ENCODE measurements around the gene VSNL1. TPM values are rescaled to one million over a fixed set of nuclear protein-coding genes. Genes with fewer than 3 reads are reported as not detected.

The VSNL1 gene
- polyA plus RNA-seq, 3 donors: not detected

GRCh38 chr2:17573804-17574175, 33.3 kb downstream of the VSNL1 start:
- no peaks in the 10 kb centered on the region for H3K4me1 Mint-ChIP-seq
- no peak overlapping the region for H3K27ac Mint-ChIP-seq
- Histone ChIP-seq H4K20me1 (ENCODE audit: insufficient read depth, low read length) (no peaks in the 10 kb centered on the region), H3K9ac (ENCODE audit: insufficient read depth, low read length, poor library complexity, severe bottlenecking) (no peak overlapping the region), H3K36me3 (replicated peaks in 1 of 2; ENCODE audit: control insufficient read depth in 1 of 2, insufficient read depth in 2 of 2, low read length in 2 of 2) (no peaks in the 10 kb centered on the region), H3K79me2 (ENCODE audit: insufficient read depth, low read length) (no peaks in the 10 kb centered on the region), H2AFZ (ENCODE audit: insufficient read depth, low read depth, low read length, poor library complexity, severe bottlenecking) (no peak overlapping the region), H3K4me3 (replicated peaks in 1 of 3; ENCODE audit: low read depth in 2 of 3, low read length in 3 of 3) (no peak overlapping the region), H3K9me3 (replicated peaks in 1 of 2; ENCODE audit: control insufficient read depth in 1 of 2, insufficient read depth in 1 of 2, low read length in 2 of 2) (no peaks in the 10 kb centered on the region), H3K4me2 (replicated peaks; ENCODE audit: extremely low read depth, low read length, poor library complexity, severe bottlenecking) (no peak overlapping the region), H3K27me3 (ENCODE audit: control insufficient read depth in 2 of 2, insufficient read depth in 2 of 2, low read length in 2 of 2) (no peaks in the 10 kb centered on the region), H3K27ac (ENCODE audit: low read depth in 1 of 2, low read length in 2 of 2) (no peak overlapping the region), H3K4me1 (ENCODE audit: control insufficient read depth in 1 of 2, insufficient read depth in 2 of 2, low read length in 2 of 2) (no peaks in the 10 kb centered on the region)
- 86% methylated on average over 3 of the region's 3 CpGs for WGBS (ENCODE audit: insufficient coverage)
- no peaks in the 10 kb centered on the region for H3K36me3 Mint-ChIP-seq
- no peak overlapping the region for H3K4me3 Mint-ChIP-seq
- H3K9me3 Mint-ChIP-seq: peaks cover 0 to 3% (median 0%) of the 10 kb centered on the region in 7 donors
- intact Hi-C loops (cut with micrococcal nuclease): no loop called here
- no peak for DNase-seq
- TF ChIP-seq CTCF (IDR thresholded peaks at IDR 0.05): no peak
- peaks cover 0 to 6% (median 5%) of the 10 kb centered on the region in 3 donors for H3K27me3 Mint-ChIP-seq (ENCODE audit: low read depth in 3 of 3)

- 100% methylated on average over 1 of the region's 3 CpGs for WGBS (ENCODE audit: insufficient coverage)
- no peaks in the 10 kb centered on the region for H3K79me2 ChIP-seq (ENCODE audit: insufficient read depth, low read length)
- no peak overlapping the region for H2AFZ ChIP-seq (ENCODE audit: insufficient read depth, low read depth, low read length, poor library complexity, severe bottlenecking)
- H3K27me3 ChIP-seq (ENCODE audit: control insufficient read depth in 2 of 2, insufficient read depth in 2 of 2, low read length in 2 of 2): no peaks in the 10 kb centered on the region
- intact Hi-C loops (cut with micrococcal nuclease): no loop called here
- H3K4me1 Mint-ChIP-seq: no peaks in the 10 kb centered on the region
- H3K27ac Mint-ChIP-seq: no peak overlapping the region
- no peak overlapping the region for H3K4me2 ChIP-seq (replicated peaks; ENCODE audit: extremely low read depth, low read length, poor library complexity, severe bottlenecking)
- TF ChIP-seq CTCF (IDR thresholded peaks at IDR 0.05): no peak
- H3K9me3 Mint-ChIP-seq: peaks cover 0 to 4% (median 0%) of the 10 kb centered on the region in 7 donors
- no peaks in the 10 kb centered on the region for H4K20me1 ChIP-seq (ENCODE audit: insufficient read depth, low read length)
- no peak overlapping the region for H3K4me3 ChIP-seq (replicated peaks in 1 of 3; ENCODE audit: low read depth in 2 of 3, low read length in 3 of 3)
- no peaks in the 10 kb centered on the region for H3K36me3 Mint-ChIP-seq
- H3K9me3 ChIP-seq (replicated peaks in 1 of 2; ENCODE audit: control insufficient read depth in 1 of 2, insufficient read depth in 1 of 2, low read length in 2 of 2): no peaks in the 10 kb centered on the region
- no peaks in the 10 kb centered on the region for H3K4me1 ChIP-seq (ENCODE audit: control insufficient read depth in 1 of 2, insufficient read depth in 2 of 2, low read length in 2 of 2)
- no peak overlapping the region for H3K4me3 Mint-ChIP-seq
- no peak overlapping the region for H3K27ac ChIP-seq (ENCODE audit: low read depth in 1 of 2, low read length in 2 of 2)
- no peak overlapping the region for H3K9ac ChIP-seq (ENCODE audit: insufficient read depth, low read length, poor library complexity, severe bottlenecking)
- H3K36me3 ChIP-seq (replicated peaks in 1 of 2; ENCODE audit: control insufficient read depth in 1 of 2, insufficient read depth in 2 of 2, low read length in 2 of 2): no peaks in the 10 kb centered on the region
- peaks cover 0 to 6% (median 5%) of the 10 kb centered on the region in 3 donors for H3K27me3 Mint-ChIP-seq (ENCODE audit: low read depth in 3 of 3)
- DNase-seq: no peak
Observed at GRCh38 chr2:17574406-17575073, 34.0 kb downstream of the VSNL1 start.
